CD14-positive monocyte (primary cell): ENCODE results near the gene ITPR2. TPM values are rescaled to one million over a fixed set of nuclear protein-coding genes. Genes with fewer than 3 reads are reported as not detected.

Experiments
- DNase-seq, 3 donors: peaks; one replicate each; pipeline ENCODE4 v3.0.0-alpha.2; 2011 to 2022
- H2AFZ ChIP-seq: 2 replicates; pipeline ENCODE4 v1.6.0; 2012; ENCODE audit warnings: mild to moderate bottlenecking, low read depth, low read length, inconsistent platforms; ENCODE audit not compliant: insufficient read depth, poor library complexity, severe bottlenecking
- H3K27ac ChIP-seq, 2 donors: 1 replicate in 1 of 2; 2 replicates in 1 of 2; pipeline ENCODE4 v1.5.1; 2012 to 2013; ENCODE audit warnings: low read length in 2 of 2, control low read depth in 1 of 2, inconsistent platforms in 1 of 2, low read depth in 1 of 2, mild to moderate bottlenecking in 1 of 2
- H3K27me3 ChIP-seq, 2 donors: one replicate each; pipeline versions ENCODE4 v1.6.0 to v1.6.1; 2011 to 2013; ENCODE audit warnings: low read length in 2 of 2; ENCODE audit not compliant: control insufficient read depth in 2 of 2, insufficient read depth in 2 of 2
- H3K36me3 ChIP-seq, 2 donors: replicated peaks in 1 of 2; 1 replicate in 1 of 2; 2 replicates in 1 of 2; pipeline versions ENCODE4 v1.5.1 to v1.6.1; 2012 to 2013; ENCODE audit warnings: low read length in 2 of 2, control low read depth in 1 of 2, inconsistent platforms in 1 of 2, mild to moderate bottlenecking in 1 of 2; ENCODE audit not compliant: insufficient read depth in 2 of 2, control insufficient read depth in 1 of 2
- H3K4me1 ChIP-seq, 2 donors: 1 replicate in 1 of 2; 2 replicates in 1 of 2; pipeline versions ENCODE4 v1.5.1 to v1.6.1; 2012 to 2013; ENCODE audit warnings: low read length in 2 of 2, control low read depth in 1 of 2, inconsistent platforms in 1 of 2, mild to moderate bottlenecking in 1 of 2, moderate library complexity in 1 of 2; ENCODE audit not compliant: insufficient read depth in 2 of 2, control insufficient read depth in 1 of 2
- H3K4me2 ChIP-seq: replicated peaks from 2 replicates; pipeline ENCODE3; 2012; ENCODE audit warnings: low read length, moderate library complexity, mild to moderate bottlenecking; ENCODE audit not compliant: poor library complexity, severe bottlenecking; ENCODE audit errors: extremely low read depth
- H3K4me3 ChIP-seq, 3 experiments: fragments of 200-600 bp in 1 of 3; sonication (generic) in 1 of 3; replicated peaks in 1 of 3; 1 replicate in 2 of 3; 2 replicates in 1 of 3; pipeline ENCODE4 v1.5.1; 2011 to 2013; ENCODE audit warnings: low read length in 3 of 3, mild to moderate bottlenecking in 3 of 3, control low read depth in 2 of 3, low read depth in 2 of 3, inconsistent platforms in 1 of 3, moderate library complexity in 1 of 3
- H3K79me2 ChIP-seq: 2 replicates; pipeline ENCODE4 v1.6.0; 2012; ENCODE audit warnings: mild to moderate bottlenecking, control low read depth, inconsistent platforms, low read length, moderate library complexity; ENCODE audit not compliant: insufficient read depth
- H3K9ac ChIP-seq: 2 replicates; pipeline ENCODE4 v1.6.0; 2017; ENCODE audit warnings: low read length, mild to moderate bottlenecking; ENCODE audit not compliant: insufficient read depth, poor library complexity, severe bottlenecking
- H3K9me3 ChIP-seq, 2 donors: replicated peaks in 1 of 2; 1 replicate in 1 of 2; 2 replicates in 1 of 2; pipeline versions ENCODE4 v1.5.1 to v1.6.1; 2012 to 2013; ENCODE audit warnings: low read length in 2 of 2, control low read depth in 1 of 2; ENCODE audit not compliant: control insufficient read depth in 1 of 2, insufficient read depth in 1 of 2
- H4K20me1 ChIP-seq: 2 replicates; pipeline ENCODE4 v1.6.0; 2012; ENCODE audit warnings: mild to moderate bottlenecking, low read length, control low read depth, moderate library complexity; ENCODE audit not compliant: insufficient read depth
- H3K27ac Mint-ChIP-seq, 7 donors: one replicate each; pipeline ENCODE4 v1.8.0; 2020; ENCODE audit warnings: mild to moderate bottlenecking in 7 of 7, mixed read lengths in 7 of 7, moderate library complexity in 6 of 7, inconsistent platforms in 2 of 7
- H3K27me3 Mint-ChIP-seq, 3 donors: one replicate each; pipeline ENCODE4 v1.8.0; 2021 to 2022; ENCODE audit warnings: low read depth in 3 of 3, mild to moderate bottlenecking in 3 of 3, mixed read lengths in 3 of 3, moderate library complexity in 3 of 3, inconsistent platforms in 1 of 3
- H3K36me3 Mint-ChIP-seq, 2 donors: one replicate each; pipeline ENCODE4 v1.8.0; 2020; ENCODE audit warnings: mixed read lengths in 2 of 2, inconsistent platforms in 1 of 2, mild to moderate bottlenecking in 1 of 2
- H3K4me1 Mint-ChIP-seq: one replicate; pipeline ENCODE4 v1.8.0; 2020; ENCODE audit warnings: mild to moderate bottlenecking, mixed read lengths
- H3K4me3 Mint-ChIP-seq, 2 donors: one replicate each; pipeline ENCODE4 v1.8.0; 2020; ENCODE audit warnings: mild to moderate bottlenecking in 2 of 2, mixed read lengths in 2 of 2, moderate library complexity in 1 of 2
- H3K9me3 Mint-ChIP-seq, 7 donors: one replicate each; pipeline ENCODE4 v1.8.0; 2020 to 2022; ENCODE audit warnings: mixed read lengths in 7 of 7, mild to moderate bottlenecking in 6 of 7, moderate library complexity in 6 of 7, inconsistent platforms in 2 of 7
- CTCF ChIP-seq: fragments of 200-600 bp; IDR thresholded peaks from one replicate; pipeline ENCODE4 v1.8.0; 2022; ENCODE audit warnings: antibody characterized with exemption, mild to moderate bottlenecking
- WGBS: methylation state at CpG from one replicate; pipeline ENCODE4 v1.1.5; 2013; ENCODE audit warnings: missing lambda C conversion rate; ENCODE audit not compliant: insufficient coverage; 5-methylcytosine and 5-hydroxymethylcytosine counted together
- intact Hi-C, 2 donors: fragments of 100-400 bp; cut with micrococcal nuclease; formaldehyde crosslinking; loops; one replicate each; pipeline versions ENCODE4 v1.15.0 to v1.15.1; 2023
- polyA plus RNA-seq, 3 donors: library from polyadenylated mRNA; depleted of rRNA in 1 of 3; unstranded in 2 of 3; stranded (reverse) in 1 of 3; fragments of 300-500 nt in 2 of 3; fragments of >200 nt in 1 of 3; fragmentation: Illumina TruSeq in 2 of 3; gene quantifications; 1 replicate in 2 of 3; 2 replicates in 1 of 3; pipeline ENCODE4 v1.2.3, GENCODE V29; 2012 to 2021

Gene ITPR2
- polyA plus RNA-seq, 3 donors = 2.7 to 6.4 (median 5.7) TPM

GRCh38 chr12:26467351-26467750 lies 365.6 kb downstream of the ITPR2 start:
- no peaks in the 10 kb centered on the region for H3K9me3 ChIP-seq
- H4K20me1 ChIP-seq = no peaks in the 10 kb centered on the region
- no CpG with 5 or more reads among the region's 1 CpG for WGBS
- Mint-ChIP-seq H3K9me3 (no peaks in the 10 kb centered on the region), H3K27me3 (peaks cover 0 to 1% (median 0%) of the 10 kb centered on the region in 3 donors), H3K36me3 (peaks cover 25 to 28% of the 10 kb centered on the region in 2 donors), H3K4me3 (no peak overlapping the region), H3K27ac (no peak overlapping the region), H3K4me1 (peaks cover 29% of the 10 kb centered on the region)
- H3K27ac ChIP-seq = no peak overlapping the region
- no peak overlapping the region for H3K9ac ChIP-seq
- peaks cover 21 to 22% of the 10 kb centered on the region in 2 donors for H3K4me1 ChIP-seq
- no peak for TF ChIP-seq CTCF
- H3K27me3 ChIP-seq = no peaks in the 10 kb centered on the region
- H3K4me2 ChIP-seq = no peak overlapping the region
- H2AFZ ChIP-seq = no peak overlapping the region
- no peaks in the 10 kb centered on the region for H3K79me2 ChIP-seq
- no peak for DNase-seq
- no peaks in the 10 kb centered on the region for H3K36me3 ChIP-seq
- intact Hi-C loops = no loop called here
- no peak overlapping the region for H3K4me3 ChIP-seq

- H3K4me1 Mint-ChIP-seq = peaks cover 23% of the 10 kb centered on the region
- Histone ChIP-seq H3K9me3 (no peaks in the 10 kb centered on the region), H3K79me2 (no peaks in the 10 kb centered on the region), H3K27me3 (no peaks in the 10 kb centered on the region), H3K27ac (no peak overlapping the region), H3K9ac (no peak overlapping the region), H3K4me3 (no peak overlapping the region), H4K20me1 (no peaks in the 10 kb centered on the region), H3K36me3 (no peaks in the 10 kb centered on the region), H2AFZ (no peak overlapping the region), H3K4me1 (peaks cover 14 to 16% of the 10 kb centered on the region in 2 donors), H3K4me2 (no peak overlapping the region)
- H3K27ac Mint-ChIP-seq = no peak overlapping the region
- H3K36me3 Mint-ChIP-seq = peaks cover 25 to 28% of the 10 kb centered on the region in 2 donors
- intact Hi-C loops = no loop called here
- no peak for TF ChIP-seq CTCF
- H3K9me3 Mint-ChIP-seq = no peaks in the 10 kb centered on the region
- no peak overlapping the region for H3K4me3 Mint-ChIP-seq
- H3K27me3 Mint-ChIP-seq = peaks cover 0 to 1% (median 0%) of the 10 kb centered on the region in 3 donors
- WGBS = no CpG with 5 or more reads among the region's 2 CpGs
- DNase-seq = no peak
Measured at GRCh38 chr12:26466726-26467125, 366.3 kb downstream of the ITPR2 start.
